ENCODE data around the gene ERFE. TPM values are rescaled to one million over a fixed set of nuclear protein-coding genes. Genes with fewer than 3 reads are reported as not detected.

The ERFE gene
- polyA plus RNA-seq, 1 donor from 2014 or later = not detected

DNA sequence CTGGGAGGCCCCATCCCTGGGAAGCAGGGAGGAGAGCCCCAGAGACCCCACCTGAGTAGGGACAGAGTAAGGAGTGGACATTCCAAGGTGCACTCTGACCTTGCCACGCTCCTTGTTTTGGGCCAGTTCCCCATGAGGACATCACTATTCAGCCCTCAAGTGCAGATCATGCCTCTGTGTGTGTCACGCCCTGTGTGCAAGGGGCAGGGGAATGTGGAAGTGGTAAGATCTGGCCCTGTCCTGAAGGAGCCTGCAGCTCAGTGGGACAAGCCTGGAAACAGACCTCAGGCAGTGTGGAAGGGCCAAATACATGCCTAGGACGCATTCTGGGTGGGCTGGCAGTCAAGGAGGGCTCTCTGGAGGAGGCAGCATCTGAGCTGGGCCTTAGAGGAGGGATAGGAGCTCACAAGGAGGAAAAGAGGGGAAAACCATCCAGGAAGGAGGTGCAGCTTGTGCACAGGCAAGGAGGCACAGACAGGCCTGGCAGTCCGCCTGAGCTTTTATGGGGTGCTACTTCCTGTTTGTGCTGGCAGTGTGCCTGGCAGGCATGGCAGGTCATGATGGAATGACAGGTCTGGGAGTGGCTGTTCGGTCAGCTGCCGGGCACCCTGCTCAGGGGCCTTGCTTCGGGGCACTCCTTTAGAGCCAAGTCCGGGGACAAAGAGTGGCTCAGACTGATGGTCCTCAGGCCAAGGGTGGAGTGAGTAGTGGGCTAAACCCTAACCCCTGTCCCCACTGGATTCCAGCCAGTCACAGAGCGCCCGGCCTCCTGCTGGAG, 17.0 kb upstream of the ERFE start:
- Mint-ChIP-seq H3K27ac (no peak overlapping the region), H3K36me3 (no peaks in the 10 kb centered on the region), H3K9me3 (no peaks in the 10 kb centered on the region), H3K4me3 (no peak overlapping the region), H3K4me1 (peaks cover 0 to 6% (median 0%) of the 10 kb centered on the region in 3 donors), H3K27me3 (peaks cover 3% of the 10 kb centered on the region)

DNA sequence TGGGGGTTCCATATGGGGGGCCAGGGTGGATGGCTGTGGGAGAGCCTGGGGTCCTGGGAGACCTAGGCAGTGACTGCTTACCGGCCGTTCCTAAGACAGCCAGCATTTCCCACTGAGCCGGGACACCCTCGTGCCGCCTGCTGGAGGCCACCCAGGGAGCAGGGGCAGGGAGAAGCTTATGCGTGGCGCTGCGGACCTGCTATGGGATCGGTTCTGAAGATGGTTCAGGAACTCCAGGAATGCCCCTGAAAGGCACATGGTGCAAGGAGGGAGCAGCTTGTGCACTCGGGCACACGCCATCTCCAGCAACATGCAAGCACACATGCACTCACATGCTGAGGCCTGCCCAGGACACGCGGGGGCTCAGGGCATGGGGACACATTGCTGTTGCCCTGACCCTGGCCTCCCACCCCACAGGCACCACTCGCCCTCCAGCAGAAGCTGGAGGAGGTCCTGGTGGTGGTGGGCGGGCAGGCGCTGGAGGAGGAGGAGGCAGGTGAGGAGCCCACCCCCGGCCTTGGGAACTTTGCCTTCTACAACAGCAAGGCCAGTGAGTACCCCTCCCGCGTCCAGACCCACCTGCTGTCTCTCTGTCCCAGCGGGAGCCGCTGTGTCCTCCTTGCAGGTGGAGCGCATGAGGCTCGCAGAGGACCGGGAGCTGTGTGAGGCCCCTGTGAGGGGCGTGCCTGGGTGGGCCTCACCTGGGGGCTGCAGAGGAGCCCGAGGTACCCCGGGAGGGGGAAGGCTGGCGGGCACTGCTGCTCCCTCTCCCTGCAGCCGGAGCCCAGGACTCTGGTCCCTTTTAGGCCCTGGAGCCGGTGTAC, 16.2 kb upstream of the ERFE start:
- Mint-ChIP-seq H3K9me3 (no peaks in the 10 kb centered on the region), H3K4me1 (peaks cover 0 to 6% (median 0%) of the 10 kb centered on the region in 3 donors), H3K36me3 (no peaks in the 10 kb centered on the region), H3K27me3 (peaks cover 3% of the 10 kb centered on the region), H3K4me3 (no peak overlapping the region), H3K27ac (no peak overlapping the region)

DNA sequence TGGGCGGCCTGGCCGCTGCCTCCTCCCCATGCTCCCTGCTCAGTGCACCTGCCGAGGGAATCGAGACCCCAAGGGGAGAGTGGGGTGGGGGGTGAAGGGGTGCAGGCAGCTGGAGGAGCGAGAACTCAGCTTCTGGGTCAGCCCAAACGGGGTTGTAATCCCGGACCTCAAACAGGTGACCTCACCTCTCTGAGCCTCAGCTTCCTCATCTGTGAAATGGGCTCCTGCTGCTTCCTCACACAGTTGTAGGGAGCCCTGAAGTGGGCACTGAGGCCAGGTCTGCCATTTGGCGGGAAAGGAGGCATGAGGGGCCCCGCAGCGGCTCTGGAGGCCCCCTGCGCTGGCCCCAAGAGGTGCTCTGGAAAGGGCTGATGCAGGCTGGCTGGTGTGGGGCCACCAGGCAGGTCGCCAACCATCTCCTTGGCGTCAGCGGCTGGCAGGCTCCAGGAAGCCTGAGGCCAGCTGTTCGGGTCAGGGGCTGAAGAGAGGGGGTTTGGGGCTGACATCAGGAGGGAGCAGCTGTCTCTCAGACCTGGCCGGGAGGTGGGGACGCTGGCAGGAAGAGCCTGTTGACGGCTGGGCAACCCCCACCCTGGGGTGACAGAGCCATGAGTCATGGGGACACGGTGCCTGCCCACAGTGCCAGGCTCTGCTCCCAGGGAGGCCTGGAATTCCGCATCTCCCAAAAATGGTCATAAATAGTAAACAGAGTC, 15.4 kb upstream of the ERFE start:
- H3K4me1 Mint-ChIP-seq = peaks cover 0 to 3% (median 0%) of the 10 kb centered on the region in 3 donors
- H3K4me3 Mint-ChIP-seq = peak overlapping the region in 1 of 4 donors; percentile 49
- peaks cover 3% of the 10 kb centered on the region for H3K27me3 Mint-ChIP-seq
- H3K36me3 Mint-ChIP-seq = no peaks in the 10 kb centered on the region
- no peaks in the 10 kb centered on the region for H3K9me3 Mint-ChIP-seq
- no peak overlapping the region for H3K27ac Mint-ChIP-seq

DNA sequence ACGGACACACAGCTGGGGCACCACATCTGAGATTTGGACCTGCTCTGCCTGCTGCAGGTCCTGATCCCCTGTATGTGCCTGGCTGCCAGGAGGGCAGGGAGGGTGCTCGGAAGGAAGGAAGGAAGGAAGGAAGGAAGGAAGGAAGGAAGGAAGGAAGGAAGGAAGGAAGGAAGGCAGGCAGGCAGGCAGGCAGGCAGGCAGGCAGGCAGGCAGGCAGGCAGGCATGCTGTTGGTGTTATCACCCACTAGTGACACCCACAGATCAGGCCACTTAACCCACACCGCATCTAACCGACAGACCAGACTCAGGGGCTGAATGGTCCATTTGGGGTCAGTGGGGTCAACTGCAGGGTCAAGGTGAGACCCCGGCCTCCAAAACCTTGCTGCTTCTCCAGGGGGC, 14.5 kb upstream of the ERFE start:
- H3K36me3 Mint-ChIP-seq = no peaks in the 10 kb centered on the region
- H3K4me3 Mint-ChIP-seq = no peak overlapping the region
- H3K27me3 Mint-ChIP-seq = peaks cover 3% of the 10 kb centered on the region
- H3K4me1 Mint-ChIP-seq = peaks cover 0 to 3% (median 0%) of the 10 kb centered on the region in 3 donors
- H3K27ac Mint-ChIP-seq = no peak overlapping the region
- H3K9me3 Mint-ChIP-seq = no peaks in the 10 kb centered on the region

DNA sequence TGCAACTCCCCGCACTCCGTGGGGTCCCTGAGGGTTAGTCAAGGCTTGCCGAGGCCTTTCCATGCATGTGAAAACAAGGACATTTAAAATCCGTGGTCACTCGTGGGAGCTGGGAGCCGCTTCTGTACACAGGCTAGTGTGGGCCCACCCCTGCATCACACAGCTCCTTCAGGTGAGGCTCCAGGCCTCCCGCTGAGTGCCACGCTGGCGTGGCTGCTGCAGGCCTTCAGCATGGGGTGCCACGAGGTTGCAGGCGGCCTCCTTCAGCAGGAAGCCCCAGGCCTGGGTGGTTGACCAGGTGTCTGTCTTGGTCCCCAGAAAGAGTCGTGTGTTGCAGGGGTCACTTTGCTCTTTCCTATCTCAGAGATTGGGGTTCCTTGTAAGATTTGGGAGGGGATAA, 13.7 kb upstream of the ERFE start:
- Mint-ChIP-seq H3K9me3 (no peaks in the 10 kb centered on the region), H3K27me3 (peaks cover 3% of the 10 kb centered on the region)

DNA sequence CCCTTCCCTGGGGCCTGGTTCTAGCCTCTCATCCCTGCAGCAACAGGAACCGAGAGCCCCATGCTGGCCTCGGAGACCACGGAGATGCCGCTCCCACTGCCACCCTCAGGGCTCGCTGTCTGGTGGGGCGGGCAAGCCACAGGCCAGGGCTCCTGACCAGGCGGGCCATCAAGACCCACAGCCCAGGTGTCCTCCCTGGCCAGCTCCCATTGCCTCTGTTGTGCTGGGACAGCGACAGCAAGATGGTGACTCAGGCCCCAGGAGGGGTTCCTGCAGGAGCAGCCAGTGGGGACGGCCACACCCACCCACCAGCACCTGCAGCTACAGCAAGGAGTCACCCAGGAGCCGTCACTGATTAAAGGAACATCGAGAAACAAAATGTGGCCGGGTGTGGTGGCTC, 12.9 kb upstream of the ERFE start:
- Mint-ChIP-seq H3K9me3 (no peaks in the 10 kb centered on the region), H3K4me1 (peaks cover 0 to 3% (median 0%) of the 10 kb centered on the region in 3 donors), H3K27me3 (peaks cover 3% of the 10 kb centered on the region), H3K27ac (no peak overlapping the region), H3K36me3 (no peaks in the 10 kb centered on the region), H3K4me3 (no peak overlapping the region)

More for the DNA sequence above, 13.7 kb upstream of the ERFE start:
- Mint-ChIP-seq H3K27ac (no peak overlapping the region), H3K36me3 (no peaks in the 10 kb centered on the region), H3K4me3 (peak overlapping the region in 1 of 4 donors; percentile 51), H3K4me1 (peaks cover 0 to 3% (median 0%) of the 10 kb centered on the region in 3 donors)

DNA sequence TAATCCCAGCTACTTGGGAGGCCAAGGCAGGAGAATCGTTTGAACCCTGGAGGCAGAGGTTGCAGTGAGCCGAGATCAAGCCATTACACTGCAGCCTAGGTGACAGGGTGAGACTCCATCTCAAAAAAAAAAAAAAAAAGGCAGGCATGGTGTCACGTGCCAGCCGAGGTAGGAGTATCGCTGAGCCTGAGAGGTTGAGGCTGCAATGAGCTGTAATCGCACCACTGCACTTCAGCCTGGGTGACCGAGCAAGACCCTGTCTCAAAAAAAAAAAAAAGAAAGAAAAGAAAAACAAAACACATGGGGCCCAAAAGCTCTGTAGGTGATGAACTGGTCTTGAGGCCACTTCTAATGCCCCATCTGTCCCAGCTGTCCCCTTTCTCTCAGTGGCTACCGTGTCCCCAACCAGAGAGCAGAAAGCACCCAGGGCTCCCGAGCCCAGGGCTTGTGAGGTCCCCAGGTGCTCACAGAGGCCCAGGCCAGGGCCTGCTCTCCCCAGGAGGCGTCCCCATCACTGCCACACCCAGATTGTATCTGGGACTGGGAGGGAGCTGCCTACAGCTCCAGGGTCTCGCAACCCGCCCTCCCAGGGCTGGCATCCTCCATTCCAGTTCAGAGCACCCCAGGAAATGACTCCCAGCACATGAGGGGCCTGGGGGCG, 11.8 kb upstream of the ERFE start:
- H3K36me3 Mint-ChIP-seq = no peaks in the 10 kb centered on the region
- no peak overlapping the region for H3K4me3 Mint-ChIP-seq
- no peaks in the 10 kb centered on the region for H3K27me3 Mint-ChIP-seq
- H3K27ac Mint-ChIP-seq = no peak overlapping the region
- H3K4me1 Mint-ChIP-seq = no peaks in the 10 kb centered on the region
- no peaks in the 10 kb centered on the region for H3K9me3 Mint-ChIP-seq

DNA sequence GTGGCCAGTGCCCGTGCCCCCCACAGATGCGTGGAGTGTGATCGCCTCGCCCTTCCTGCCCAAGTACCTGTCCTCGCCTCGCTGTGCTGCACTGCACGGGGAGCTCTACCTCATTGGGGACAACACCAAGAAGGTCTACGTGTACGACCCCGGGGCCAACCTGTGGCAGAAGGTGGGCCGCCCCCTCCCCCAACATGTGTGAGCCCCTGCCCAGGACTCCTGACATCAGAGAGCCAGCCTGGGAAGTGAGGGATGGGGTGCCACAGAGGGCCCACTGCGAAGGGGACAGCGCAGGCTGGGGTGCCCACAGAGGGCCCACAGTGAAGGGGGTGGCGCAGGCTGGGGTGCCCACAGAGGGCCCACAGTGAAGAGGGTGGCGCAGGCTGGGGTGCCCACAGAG, 9.8 kb upstream of the ERFE start:
- Mint-ChIP-seq H3K4me1 (no peaks in the 10 kb centered on the region), H3K36me3 (no peaks in the 10 kb centered on the region), H3K4me3 (no peak overlapping the region), H3K27ac (no peak overlapping the region), H3K27me3 (no peaks in the 10 kb centered on the region), H3K9me3 (no peaks in the 10 kb centered on the region)

DNA sequence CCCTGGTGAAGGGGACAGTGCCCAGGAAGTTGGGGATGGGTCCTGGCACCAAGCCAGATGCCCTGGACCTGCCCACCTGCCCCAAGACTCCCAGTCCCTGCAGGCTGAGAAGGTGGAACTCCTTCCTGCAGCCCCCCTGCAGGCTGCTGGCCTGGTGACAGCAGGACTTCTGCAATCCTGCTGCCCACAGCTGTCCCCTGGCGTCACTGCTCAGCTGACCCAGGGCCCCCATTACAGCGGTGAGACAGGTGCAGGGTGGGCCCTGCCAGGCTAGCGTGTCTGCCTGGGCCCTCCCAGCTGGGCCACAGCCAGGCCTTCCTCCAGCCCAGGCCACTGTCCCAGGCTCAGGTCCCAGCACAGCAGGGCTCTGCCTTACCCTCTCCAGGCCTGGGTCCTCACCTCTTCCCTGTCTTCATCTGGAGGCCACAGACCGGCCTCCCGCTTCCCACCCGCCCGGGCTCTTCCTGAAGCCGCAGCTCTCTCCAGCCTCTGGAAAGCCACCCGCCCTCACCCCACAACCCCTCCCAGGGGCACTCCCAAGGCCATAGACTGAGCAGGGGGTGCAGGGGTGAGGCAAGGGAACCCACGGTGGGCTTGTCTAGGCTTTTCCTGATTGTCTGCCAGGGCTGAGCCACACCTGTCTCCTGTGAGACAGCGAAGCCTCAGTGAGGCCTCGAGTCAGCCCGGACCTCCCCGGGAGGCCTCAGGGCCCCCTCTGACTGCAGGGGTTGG, 8.8 kb upstream of the ERFE start:
- Mint-ChIP-seq H3K27me3 (no peaks in the 10 kb centered on the region), H3K4me3 (no peak overlapping the region), H3K27ac (no peak overlapping the region), H3K4me1 (no peaks in the 10 kb centered on the region), H3K9me3 (no peaks in the 10 kb centered on the region), H3K36me3 (no peaks in the 10 kb centered on the region)

DNA sequence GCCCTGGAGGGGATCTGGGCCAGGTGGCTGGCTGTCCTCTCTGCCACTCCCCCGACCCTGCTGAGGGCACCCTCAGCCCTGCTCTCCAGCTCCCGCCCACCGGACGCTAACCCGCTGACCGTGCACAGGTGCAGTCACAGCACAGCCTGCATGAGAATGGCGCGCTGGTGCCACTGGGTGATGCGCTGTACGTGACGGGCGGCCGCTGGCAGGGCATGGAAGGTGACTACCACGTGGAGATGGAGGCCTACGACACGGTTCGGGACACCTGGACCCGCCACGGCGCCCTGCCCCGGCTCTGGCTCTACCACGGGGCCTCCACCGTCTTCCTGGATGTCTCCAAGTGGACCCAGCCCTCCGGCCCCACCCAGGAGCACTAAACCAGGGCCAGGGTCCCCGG, 8.1 kb upstream of the ERFE start:
- Mint-ChIP-seq H3K27ac (no peak overlapping the region), H3K27me3 (no peaks in the 10 kb centered on the region), H3K9me3 (no peaks in the 10 kb centered on the region), H3K4me1 (no peaks in the 10 kb centered on the region), H3K36me3 (no peaks in the 10 kb centered on the region), H3K4me3 (no peak overlapping the region)

DNA sequence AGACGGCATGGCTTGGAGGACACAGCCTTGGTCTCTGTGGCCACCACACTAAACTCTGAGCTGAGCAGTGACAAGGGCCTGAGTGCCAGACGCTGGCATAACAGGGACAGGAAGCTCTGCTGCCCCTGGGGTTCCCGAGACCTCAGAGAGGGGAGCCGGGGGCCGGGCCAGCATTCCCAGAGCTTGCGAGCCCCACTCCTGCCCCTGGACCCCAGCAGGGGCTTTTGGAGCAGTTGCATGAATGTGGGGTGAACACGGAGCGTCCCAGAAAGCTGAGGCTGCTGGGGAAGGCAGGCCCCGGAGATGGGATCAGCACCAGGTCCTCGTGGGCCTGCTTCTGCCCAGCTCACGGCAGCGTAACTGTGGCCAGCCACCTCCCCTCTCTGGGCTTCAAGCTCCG, 7.6 kb upstream of the ERFE start:
- Mint-ChIP-seq H3K27me3 (no peaks in the 10 kb centered on the region), H3K9me3 (no peaks in the 10 kb centered on the region), H3K27ac (no peak overlapping the region), H3K36me3 (no peaks in the 10 kb centered on the region), H3K4me1 (no peaks in the 10 kb centered on the region), H3K4me3 (no peak overlapping the region)

DNA sequence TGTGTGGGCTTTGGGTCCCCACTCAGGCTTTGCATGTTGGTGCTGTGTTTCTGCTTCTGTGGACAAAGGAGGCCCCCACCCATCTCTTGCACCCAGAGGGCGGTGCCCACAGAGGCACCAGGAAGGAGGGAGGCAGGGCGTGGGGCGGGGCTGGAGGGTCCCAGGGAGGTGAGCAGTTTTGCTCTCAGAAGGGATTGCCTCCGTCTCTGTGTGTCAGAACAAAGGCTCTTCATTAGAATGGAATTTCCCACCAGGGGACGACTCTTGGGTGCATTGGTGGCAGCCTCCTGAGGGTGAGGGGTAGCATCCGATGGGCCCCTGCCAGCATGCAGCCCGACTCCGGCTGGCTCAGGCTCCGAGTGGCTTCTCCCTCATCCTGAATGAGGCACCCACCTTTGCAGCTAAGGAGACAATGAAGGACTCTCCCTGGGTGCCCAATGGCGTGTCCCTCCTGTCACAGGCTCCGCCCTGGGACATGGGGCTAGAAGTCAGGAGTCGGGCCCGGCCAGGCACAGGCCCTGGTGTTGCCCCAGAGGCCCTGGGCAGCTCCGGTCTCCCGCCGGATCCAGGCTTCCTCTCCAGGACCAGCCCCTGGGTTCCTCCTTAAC, 7.0 kb upstream of the ERFE start:
- no peak overlapping the region for H3K4me3 Mint-ChIP-seq
- no peaks in the 10 kb centered on the region for H3K27me3 Mint-ChIP-seq
- no peak overlapping the region for H3K27ac Mint-ChIP-seq
- H3K4me1 Mint-ChIP-seq = no peaks in the 10 kb centered on the region
- H3K9me3 Mint-ChIP-seq = no peaks in the 10 kb centered on the region
- H3K36me3 Mint-ChIP-seq = no peaks in the 10 kb centered on the region

DNA sequence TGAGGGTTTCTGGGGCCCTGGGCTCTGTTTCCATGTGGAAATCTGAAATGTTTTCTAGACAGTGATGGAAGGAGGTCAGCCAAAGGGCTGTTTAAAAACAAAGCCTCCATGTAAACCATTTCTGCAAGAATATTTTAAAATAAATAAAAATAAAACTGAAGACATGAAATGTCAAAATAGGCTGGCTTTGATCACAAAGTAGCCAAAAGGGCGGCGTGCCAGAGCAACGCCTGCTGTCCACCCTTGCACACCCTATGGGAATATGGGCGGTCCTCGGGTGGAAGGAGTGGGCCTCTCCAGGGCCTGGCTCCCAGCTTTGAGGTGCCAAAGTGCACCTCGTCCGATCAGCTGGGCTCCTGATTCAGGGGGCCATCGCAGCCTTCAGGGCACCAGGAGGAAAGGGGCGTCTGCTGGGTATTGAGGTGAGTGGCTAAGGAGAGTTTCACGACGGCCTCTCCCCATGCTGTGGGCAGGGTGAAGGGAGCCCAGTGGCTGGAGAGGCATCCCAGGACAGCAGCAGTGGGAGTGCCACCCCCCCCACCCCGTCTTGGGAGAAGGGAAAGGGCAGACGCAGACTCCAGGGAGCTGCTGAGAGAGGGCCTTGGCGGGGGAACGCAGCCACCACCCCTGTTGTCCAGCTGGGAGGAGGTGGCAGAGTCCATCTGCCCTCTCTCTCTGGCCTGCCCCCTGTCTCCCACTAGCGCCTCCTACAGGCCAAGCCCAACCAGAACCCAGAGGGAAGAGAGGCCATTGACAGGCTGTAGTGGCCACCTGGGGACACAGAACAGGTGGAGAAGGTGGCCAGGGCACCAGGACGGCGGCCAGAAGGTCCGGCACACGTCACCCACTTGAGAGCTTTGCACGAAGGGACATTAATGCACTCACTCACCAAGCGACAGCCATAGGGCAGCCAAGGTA, 5.7 kb upstream of the ERFE start:
- Mint-ChIP-seq H3K9me3 (no peaks in the 10 kb centered on the region), H3K4me1 (no peaks in the 10 kb centered on the region), H3K27me3 (peaks cover 5% of the 10 kb centered on the region), H3K27ac (no peak overlapping the region), H3K4me3 (no peak overlapping the region), H3K36me3 (no peaks in the 10 kb centered on the region)

All from IgD-negative memory B cell (primary cell).